Heart right ventricle (tissue), 16 donors: ENCODE data around the gene CUL4A. TPM values are rescaled to one million over a fixed set of nuclear protein-coding genes. Genes with fewer than 3 reads are reported as not detected.
"Not testable (repeated sequence)": the region's sequence is repeated elsewhere in the genome, so short reads cannot be mapped to it uniquely, and the experiment has no call there.

ENCODE experiments used
- ATAC-seq, 8 donors: fragments of 200-7000 bp; cut with Tn5 transposase; one replicate each; pipeline ENCODE4 v1.9.1; 2020; ENCODE audit warnings: mild to moderate bottlenecking in 8 of 8, moderate library complexity in 8 of 8, moderate number of reproducible peaks in 1 of 8
- DNase-seq, 2 donors: peaks; one replicate each; pipeline ENCODE4 v3.0.0-alpha.2; 2020
- H3K27ac ChIP-seq, 10 donors: fragments of 200-600 bp; sonication (generic) in 2 of 10; one replicate each; pipeline versions ENCODE4 v1.5.0 to v1.8.0; 2020 to 2022; ENCODE audit warnings: mild to moderate bottlenecking in 3 of 10
- H3K27me3 ChIP-seq, 7 donors: fragments of 200-600 bp; one replicate each; pipeline ENCODE4 v1.8.0; 2021 to 2022; ENCODE audit warnings: mild to moderate bottlenecking in 2 of 7
- H3K36me3 ChIP-seq, 9 donors: fragments of 200-600 bp; sonication (generic) in 1 of 9; one replicate each; pipeline versions ENCODE4 v1.5.0 to v1.8.0; 2020 to 2022; ENCODE audit warnings: mild to moderate bottlenecking in 2 of 9
- H3K4me1 ChIP-seq, 9 donors: fragments of 200-600 bp; sonication (generic) in 1 of 9; one replicate each; pipeline versions ENCODE4 v1.5.0 to v1.8.0; 2020 to 2022; ENCODE audit warnings: mild to moderate bottlenecking in 4 of 9
- H3K4me3 ChIP-seq, 10 donors: fragments of 200-600 bp; sonication (generic) in 2 of 10; one replicate each; pipeline versions ENCODE4 v1.5.0 to v1.8.0; 2020 to 2022; ENCODE audit warnings: mild to moderate bottlenecking in 7 of 10, moderate library complexity in 2 of 10
- H3K9me3 ChIP-seq, 11 donors: fragments of 200-600 bp in 10 of 11; sonication (generic) in 2 of 11; one replicate each; pipeline versions ENCODE4 v1.5.0 to v1.8.0; 2013 to 2022; ENCODE audit warnings: mild to moderate bottlenecking in 2 of 11, control low read depth in 1 of 11, moderate library complexity in 1 of 11
- WGBS, 2 donors: extraction: QIAGEN DNeasy Blood & Tissue Kit; methylation state at CpG; one replicate each; pipeline ENCODE4 v1.1.7; 2013; ENCODE audit warnings: inconsistent platforms in 1 of 2; 5-methylcytosine and 5-hydroxymethylcytosine counted together
- intact Hi-C, 10 donors: fragments of 100-400 bp; cut with DNase I; formaldehyde crosslinking; loops; one replicate each; pipeline versions ENCODE4 v1.11.1 to v1.14.2; 2022
- microRNA-seq, 2 donors: library from miRNA; unstranded; fragments of <30 nt; microRNA quantifications; one replicate each; pipeline ENCODE4 v1.2.0, GENCODE V29; 2021
- polyA plus RNA-seq, 2 donors: library from polyadenylated mRNA; stranded (reverse); fragments of 200-250 nt; gene quantifications; one replicate each; pipeline ENCODE4 v1.2.3, GENCODE V29; 2013
- total RNA-seq, 10 donors: library from RNA; stranded (reverse); fragmentation: NEBNext Ultra II Directional in 3 of 10; extraction: Animal tissue kit (Norgen Biotek cat#: 25700) in 3 of 10; gene quantifications; one replicate each; pipeline versions ENCODE4 v1.2.1 to v1.2.4, GENCODE V29; 2021 to 2023
- TF ChIP-seq, protein P1 (sequence below), 9 donors: fragments of 200-600 bp; sonication (generic) in 2 of 9; IDR thresholded peaks; one replicate each; pipeline versions ENCODE4 v1.5.0 to v1.8.0; 2021 to 2022; ENCODE audit warnings: antibody characterized with exemption in 9 of 9, mild to moderate bottlenecking in 5 of 9, moderate library complexity in 1 of 9
- donor health status: Arrhythmogenic right ventricular cardiomyopathy.
- donor health status: ischemic (EF 13 %, LVEDD 7.1; RV severe dilation, severe dysfunction).
- donor health status: healthy with polysubstance abuse.
- donor health status: DM: no; HTN: yes; CAD: no.
- donor health status: DM: no; HTN: no; CAD: no.
- donor health status: ischemic (EF 25% LVEDD 6.9; RV normal size, moderate dysfunction).
- donor health status: ischemic (EF 25% LVEDD 5.7; RV mildly dilated, moderate dysfunction).
- donor health status: healthy.
- donor health status: DM: yes; HTN: yes; CAD: no.
- donor health status: Ischemic cardiomyopathy.
- donor health status: ischemic (EF 35%, LVEDD 5.7; RV mildly dilated, moderate dysfunction).
- donor health status: nonischemic (EF 11% LVEDD 7.7; RV severe dilation, severe dysfunction).
- donor health status: DM: yes; HTN: yes; CAD: no.
- donor health status: PGD.
- donor health status: ischemic (EF 29% LVEDD 5.4; RV normal size, mild dysfunction).
- donor health status: nonischemic (EF 23%, LVEDD 6.1; RV moderate dilation, normal function).

The CUL4A gene
- total and polyA plus RNA-seq, 12 donors: 35.8 to 141 (median 110) TPM

DNA sequence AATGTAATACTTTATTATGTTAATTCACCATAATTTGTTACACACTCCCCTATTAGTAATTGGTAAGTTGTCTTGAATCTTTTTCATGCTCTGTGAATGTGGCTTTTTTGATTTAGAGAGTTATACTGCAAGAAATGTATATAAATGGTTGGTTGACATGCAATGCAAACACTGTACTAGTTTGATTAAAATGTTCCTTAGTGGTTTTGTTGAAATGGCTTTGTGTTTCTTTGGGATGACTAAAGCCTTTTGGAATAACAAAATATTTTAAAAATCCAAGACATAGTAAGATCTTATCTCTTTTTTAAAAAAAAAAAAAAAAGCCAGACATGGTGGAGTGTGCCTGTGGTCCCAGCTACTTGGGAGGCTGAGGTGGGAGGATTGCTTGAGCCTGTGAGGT is 98.1 kb downstream of the CUL4A start:
- ATAC-seq (no peak), DNase-seq (no peak)
- no peak overlapping the region for H3K4me3 ChIP-seq
- H3K4me1 ChIP-seq: peaks cover 0 to 18% (median 3%) of the 10 kb centered on the region in 9 donors
- peaks cover 4 to 74% (median 26%) of the 10 kb centered on the region in 9 donors for H3K36me3 ChIP-seq
- intact Hi-C loops: no loop called here
- H3K27ac ChIP-seq: no peak overlapping the region
- TF ChIP-seq, protein P1, sequence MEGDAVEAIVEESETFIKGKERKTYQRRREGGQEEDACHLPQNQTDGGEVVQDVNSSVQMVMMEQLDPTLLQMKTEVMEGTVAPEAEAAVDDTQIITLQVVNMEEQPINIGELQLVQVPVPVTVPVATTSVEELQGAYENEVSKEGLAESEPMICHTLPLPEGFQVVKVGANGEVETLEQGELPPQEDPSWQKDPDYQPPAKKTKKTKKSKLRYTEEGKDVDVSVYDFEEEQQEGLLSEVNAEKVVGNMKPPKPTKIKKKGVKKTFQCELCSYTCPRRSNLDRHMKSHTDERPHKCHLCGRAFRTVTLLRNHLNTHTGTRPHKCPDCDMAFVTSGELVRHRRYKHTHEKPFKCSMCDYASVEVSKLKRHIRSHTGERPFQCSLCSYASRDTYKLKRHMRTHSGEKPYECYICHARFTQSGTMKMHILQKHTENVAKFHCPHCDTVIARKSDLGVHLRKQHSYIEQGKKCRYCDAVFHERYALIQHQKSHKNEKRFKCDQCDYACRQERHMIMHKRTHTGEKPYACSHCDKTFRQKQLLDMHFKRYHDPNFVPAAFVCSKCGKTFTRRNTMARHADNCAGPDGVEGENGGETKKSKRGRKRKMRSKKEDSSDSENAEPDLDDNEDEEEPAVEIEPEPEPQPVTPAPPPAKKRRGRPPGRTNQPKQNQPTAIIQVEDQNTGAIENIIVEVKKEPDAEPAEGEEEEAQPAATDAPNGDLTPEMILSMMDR (IDR thresholded peaks at IDR 0.05): no peak
- H3K27me3 ChIP-seq: no peaks in the 10 kb centered on the region
- H3K9me3 ChIP-seq: no peaks in the 10 kb centered on the region

DNA sequence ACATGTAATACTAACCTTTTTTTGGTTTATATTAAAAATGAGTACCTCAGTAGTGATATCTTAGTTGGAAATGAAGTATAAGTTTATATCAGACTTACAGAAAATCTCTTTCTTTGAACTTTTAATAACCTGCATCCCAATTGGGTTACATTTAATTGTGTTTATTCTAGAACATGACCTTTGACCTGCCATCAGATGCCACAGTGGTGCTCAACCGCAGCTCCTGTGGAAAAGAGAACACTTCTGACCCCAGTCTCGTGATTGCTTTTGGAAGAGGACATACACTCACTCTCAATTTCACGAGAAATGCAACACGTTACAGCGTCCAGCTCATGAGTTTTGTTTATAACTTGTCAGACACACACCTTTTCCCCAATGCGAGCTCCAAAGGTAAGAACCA is 100.1 kb downstream of the CUL4A start:
- Histone ChIP-seq H3K4me1 (peaks cover 0 to 13% (median 3%) of the 10 kb centered on the region in 9 donors), H3K4me3 (no peak overlapping the region), H3K36me3 (peaks cover 4 to 71% (median 31%) of the 10 kb centered on the region in 9 donors), H3K27ac (no peak overlapping the region), H3K9me3 (no peaks in the 10 kb centered on the region), H3K27me3 (no peaks in the 10 kb centered on the region)
- 94 to 96% methylated on average over 6 of the region's 6 CpGs for WGBS, 2 donors
- TF ChIP-seq, protein P1 (IDR thresholded peaks at IDR 0.05): no peak
- intact Hi-C loops: no loop called here
- DNase-seq (no peak), ATAC-seq (no peak)

DNA sequence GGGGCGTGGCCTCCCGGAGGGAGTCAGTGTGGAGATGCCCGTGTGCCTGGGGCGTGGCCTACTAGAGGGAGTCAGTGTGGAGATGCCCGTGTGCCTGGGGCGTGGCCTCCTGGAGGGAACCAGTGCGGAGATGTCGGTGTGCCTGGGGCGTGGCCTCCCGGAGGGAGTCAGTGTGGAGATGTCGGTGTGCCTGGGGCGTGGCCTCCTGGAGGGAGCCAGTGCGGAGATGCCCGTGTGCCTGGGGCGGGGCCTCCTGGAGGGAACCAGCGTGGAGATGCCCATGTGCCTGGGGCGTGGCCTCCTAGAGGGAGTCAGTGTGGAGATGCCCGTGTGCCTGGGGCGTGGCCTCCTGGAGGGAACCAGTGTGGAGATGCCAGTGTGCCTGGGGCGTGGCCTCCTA is 104.7 kb downstream of the CUL4A start:
- H3K4me3 ChIP-seq, DNase-seq, ATAC-seq, H3K27me3 ChIP-seq, H3K4me1 ChIP-seq, intact Hi-C loops, H3K27ac ChIP-seq, H3K9me3 ChIP-seq: not testable (repeated sequence)
- peaks cover 4 to 79% (median 38%) of the 10 kb centered on the region in 9 donors for H3K36me3 ChIP-seq
- 96% methylated on average over 20 of the region's 20 CpGs for whole genome bisulfite sequencing, 2 donors

DNA sequence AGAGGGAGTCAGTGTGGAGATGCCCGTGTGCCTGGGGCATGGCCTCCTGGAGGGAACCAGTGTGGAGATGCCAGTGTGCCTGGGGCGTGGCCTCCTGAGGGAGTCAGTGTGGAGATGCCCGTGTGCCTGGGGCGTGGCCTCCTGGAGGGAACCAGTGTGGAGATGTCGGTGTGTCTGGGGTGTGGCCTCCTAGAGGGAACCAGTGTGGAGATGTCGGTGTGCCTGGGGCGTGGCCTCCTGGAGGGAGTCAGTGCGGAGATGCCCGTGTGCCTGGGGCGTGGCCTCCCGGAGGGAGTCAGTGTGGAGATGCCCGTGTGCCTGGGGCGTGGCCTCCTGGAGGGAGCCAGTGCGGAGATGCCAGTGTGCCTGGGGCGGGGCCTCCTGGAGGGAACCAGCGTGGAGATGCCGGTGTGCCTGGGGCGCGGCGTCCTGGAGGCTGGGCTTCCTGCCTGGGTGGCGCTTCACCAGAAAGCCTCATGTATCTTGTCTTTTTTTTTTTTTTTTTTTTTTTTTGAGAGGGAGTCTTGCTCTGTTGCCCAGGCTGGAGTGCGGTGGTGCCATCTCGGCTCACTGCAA is 105.6 kb downstream of the CUL4A start:
- DNase-seq, H3K4me1 ChIP-seq, H3K4me3 ChIP-seq, ATAC-seq, H3K9me3 ChIP-seq, H3K27me3 ChIP-seq, intact Hi-C loops, H3K27ac ChIP-seq: not testable (repeated sequence)
- H3K36me3 ChIP-seq: peaks cover 4 to 79% (median 43%) of the 10 kb centered on the region in 9 donors
- 94 to 96% methylated on average over 23 of the region's 23 CpGs for WGBS, 2 donors

DNA sequence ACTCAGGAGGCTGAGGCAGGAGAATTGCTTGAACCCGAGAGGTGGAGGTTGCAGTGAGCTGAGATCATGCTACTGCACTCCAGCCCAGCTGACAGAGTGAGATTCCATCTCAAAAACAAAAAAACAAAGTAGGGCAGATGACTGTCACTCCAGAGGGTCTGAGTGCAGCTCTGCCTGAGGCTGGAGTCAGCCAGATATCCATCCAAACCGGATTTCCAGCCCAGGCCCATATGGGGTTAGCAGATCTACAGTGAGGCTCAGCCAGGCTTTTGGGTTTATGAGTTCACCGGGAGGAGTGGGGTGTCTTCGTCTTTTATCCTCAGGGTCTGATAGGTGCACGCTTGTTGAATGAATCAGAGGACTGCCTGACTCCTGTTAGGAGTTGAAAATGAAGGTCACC is 106.6 kb downstream of the CUL4A start:
- WGBS, 2 donors: 92 to 94% methylated on average over 5 of the region's 5 CpGs
- intact Hi-C loops: no loop called here
- no peak for DNase-seq
- Histone ChIP-seq H3K9me3 (no peaks in the 10 kb centered on the region), H3K27ac (no peak overlapping the region), H3K4me1 (no peaks in the 10 kb centered on the region), H3K36me3 (peaks cover 0 to 79% (median 44%) of the 10 kb centered on the region in 9 donors), H3K4me3 (no peak overlapping the region), H3K27me3 (no peaks in the 10 kb centered on the region)
- no peak for ATAC-seq
- TF ChIP-seq, protein P1 (IDR thresholded peaks at IDR 0.05): no peak

Small RNA genes within 50 kb of the gene (microRNA-seq; reads per million reads assigned to microRNA genes)
- 0 reads per million in 2 donors for gene MIR8075

Other genes with a start within 250 kb of the CUL4A start
- gene MCF2L, start 240.4 kb upstream of the CUL4A start, total RNA-seq: 10 to 100 TPM; 29.6 to 99.8 (median 45.3) TPM
- 10 to 100 TPM; 38.6 to 94.1 TPM for gene MCF2L, start 240.4 kb upstream of the CUL4A start, polyA plus RNA-seq
- gene F7, start 103.8 kb upstream of the CUL4A start, total RNA-seq: under 1 TPM in 3 of 10 donors, not detected in 7; 0.20 to 0.45 (median 0.31) TPM
- under 1 TPM; 0.04 to 0.07 TPM for gene F7, start 103.8 kb upstream of the CUL4A start, polyA plus RNA-seq
- gene F10, start 86.8 kb upstream of the CUL4A start, total RNA-seq: 10 to 100 TPM in 2 of 10 donors, 1 to 10 TPM in 8; 1.7 to 12.4 (median 6.3) TPM
- 10 to 100 TPM in 1 of 2 donors, 1 to 10 TPM in 1; 4.6 to 15.1 TPM for gene F10, start 86.8 kb upstream of the CUL4A start, polyA plus RNA-seq
- gene PROZ, start 51.0 kb upstream of the CUL4A start, total RNA-seq: under 1 TPM in 1 of 10 donors, not detected in 9; 0.20 TPM
- gene PROZ, start 51.0 kb upstream of the CUL4A start, polyA plus RNA-seq: under 1 TPM in 1 of 2 donors, not detected in 1; 0.03 TPM
- gene PCID2, start 944 bp upstream of the CUL4A start, total RNA-seq: 10 to 100 TPM; 42.3 to 74.0 (median 47.3) TPM
- 10 to 100 TPM; 38.9 to 60.1 TPM for gene PCID2, start 944 bp upstream of the CUL4A start, polyA plus RNA-seq
- gene LAMP1, start 87.6 kb downstream of the CUL4A start, total RNA-seq: 100 to 1,000 TPM in 5 of 10 donors, 10 to 100 TPM in 5; 80.4 to 153 (median 101) TPM
- 10 to 100 TPM; 35.9 to 72.6 TPM for gene LAMP1, start 87.6 kb downstream of the CUL4A start, polyA plus RNA-seq
- 1 to 10 TPM in 3 of 10 donors, under 1 TPM in 7; 0.30 to 1.8 (median 0.78) TPM for gene GRTP1, start 154.5 kb downstream of the CUL4A start, total RNA-seq
- gene GRTP1, start 154.5 kb downstream of the CUL4A start, polyA plus RNA-seq: 1 to 10 TPM; 1.9 to 3.2 TPM
- gene ADPRHL1, start 243.9 kb downstream of the CUL4A start, total RNA-seq: 100 to 1,000 TPM; 381 to 939 (median 762) TPM
- 100 to 1,000 TPM; 163 to 192 TPM for gene ADPRHL1, start 243.9 kb downstream of the CUL4A start, polyA plus RNA-seq